Right ventricle myocardium inferior (tissue), 1 donor: ENCODE measurements around the gene LASP1NB.

Experiments
- ATAC-seq: fragments of 200-7000 bp; cut with Tn5 transposase; one replicate; pipeline ENCODE4 v1.9.1; 2020; ENCODE audit warnings: mild to moderate bottlenecking, moderate library complexity
- DNase-seq: peaks from one replicate; pipeline ENCODE4 v3.0.0; 2021; ENCODE audit errors: missing footprints
- intact Hi-C: fragments of 100-400 bp; cut with DNase I; formaldehyde crosslinking; loops from one replicate; pipeline ENCODE4 v1.11.0; 2022
- donor health status: DM: no; HTN: yes; CAD: no; lungs with severe emphysema.

The LASP1NB gene

DNA sequence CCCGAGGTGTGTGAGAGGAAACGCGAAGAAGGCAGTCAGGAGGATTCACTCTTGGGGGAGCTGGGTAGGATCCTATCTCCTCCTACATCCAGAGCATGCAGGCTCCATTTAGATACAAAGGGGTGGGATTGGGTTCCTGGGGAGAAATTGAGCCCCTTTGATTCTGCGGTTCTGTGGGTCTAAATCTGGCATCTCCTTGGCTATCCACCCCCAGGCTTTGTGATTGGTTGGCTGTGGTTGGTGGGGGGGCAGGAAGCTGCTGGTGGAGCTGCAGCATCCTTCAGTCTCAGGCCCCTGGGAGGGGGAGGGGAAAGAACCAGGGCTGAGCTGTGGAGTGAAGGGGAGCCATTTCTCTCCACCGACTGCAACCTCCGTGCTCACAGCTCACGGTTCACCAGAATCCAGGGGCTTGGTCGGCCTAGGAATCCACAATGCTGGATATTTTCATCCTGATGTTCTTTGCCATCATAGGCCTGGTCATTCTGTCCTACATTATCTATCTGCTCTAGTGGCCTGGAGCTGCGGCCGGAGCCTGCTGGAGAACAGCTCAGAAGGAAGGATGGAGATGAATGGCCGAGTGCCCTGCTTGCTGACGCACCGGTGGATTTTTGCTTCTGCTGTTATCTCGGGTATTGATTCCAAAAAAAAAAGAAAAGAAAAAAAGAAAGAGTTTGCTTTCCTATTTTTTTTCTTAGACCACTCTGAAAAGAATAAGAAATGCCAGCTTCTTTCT is at the start of gene LASP1NB:
Gene LASP1NB, plus strand, starts transcription at position 352 of the 733 bp plus-strand sequence.
- intact Hi-C loops = no loop called here
- ATAC-seq = no peak
- no peak for DNase-seq

DNA sequence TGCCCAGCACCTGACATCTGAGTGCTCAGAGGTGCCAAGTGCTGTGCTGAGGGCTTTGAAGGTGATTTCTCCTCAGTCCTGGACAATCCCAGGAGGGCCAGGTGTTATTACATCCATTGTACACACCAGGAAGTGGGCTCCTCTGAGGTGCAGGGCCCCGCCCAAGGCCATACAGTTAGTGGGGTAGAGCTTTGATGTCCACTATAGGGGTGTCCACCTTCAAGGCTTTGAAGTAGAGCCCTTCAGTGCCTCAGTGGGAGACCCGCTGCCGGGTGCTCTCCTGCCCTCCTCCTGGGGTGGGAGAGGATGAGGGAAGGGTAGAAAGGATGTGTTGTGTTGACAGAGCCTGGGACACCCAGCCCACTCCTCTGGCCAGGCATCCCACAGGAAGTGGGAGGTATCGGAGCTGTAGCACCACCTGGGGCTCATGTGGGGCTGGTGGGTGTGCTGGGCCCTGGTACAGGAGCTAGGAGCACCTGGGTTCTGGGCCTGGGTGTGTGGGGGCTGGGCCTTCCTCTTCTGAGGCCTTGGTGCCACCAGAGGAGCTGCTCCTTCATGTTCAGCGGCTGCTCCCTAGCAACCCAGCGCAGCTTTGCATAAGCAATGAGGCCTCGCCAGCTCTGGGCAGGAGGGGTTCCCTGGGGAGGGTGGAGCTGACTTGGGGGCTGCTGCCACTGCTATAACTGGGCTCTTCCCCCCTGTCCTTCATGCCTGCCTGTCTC is 48.1 kb upstream of the LASP1NB start:
- DNase-seq = no peak
- intact Hi-C loops = no loop called here
- ATAC-seq = no peak

DNA sequence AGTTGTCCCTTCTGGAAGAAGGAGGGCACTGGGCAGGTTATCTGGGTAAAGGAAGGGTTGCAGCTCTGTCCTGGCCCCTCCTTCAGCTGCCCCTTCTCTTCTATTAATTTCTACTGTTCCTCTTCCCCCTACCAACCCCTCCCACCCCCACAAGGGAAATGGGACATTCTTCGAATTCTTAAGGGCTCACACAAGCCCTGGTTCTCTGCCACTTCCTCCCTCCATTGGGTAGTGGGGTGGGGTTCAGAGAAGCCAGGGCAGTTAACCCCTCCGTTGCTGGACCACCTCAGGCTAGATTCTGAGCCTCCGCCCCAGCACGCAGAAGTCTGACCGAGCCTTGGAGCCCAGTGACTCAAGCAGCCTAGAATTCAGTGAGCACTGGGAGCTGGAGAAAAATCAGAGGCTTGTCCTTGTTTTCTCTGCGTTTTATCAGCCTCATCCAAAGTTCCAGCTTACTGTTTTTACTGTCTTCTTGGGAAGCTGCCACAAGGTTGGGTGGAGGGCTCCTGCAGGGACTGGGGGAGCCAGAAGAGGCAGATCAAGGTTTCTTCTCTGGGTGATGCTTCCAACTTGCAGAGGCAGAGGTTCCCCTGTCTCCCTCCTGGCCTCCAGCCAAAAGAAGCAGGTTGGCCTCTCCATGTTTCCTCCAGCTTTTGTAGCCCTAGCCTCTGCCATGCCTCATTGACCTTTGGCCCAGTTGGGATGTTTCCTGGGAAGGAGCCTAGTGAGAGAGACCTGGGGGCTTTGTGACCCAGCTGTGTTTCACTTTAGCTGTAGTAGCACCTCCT is 45.3 kb upstream of the LASP1NB start:
- intact Hi-C loops = no loop called here
- no peak for DNase-seq
- ATAC-seq = peak; percentile 46

DNA sequence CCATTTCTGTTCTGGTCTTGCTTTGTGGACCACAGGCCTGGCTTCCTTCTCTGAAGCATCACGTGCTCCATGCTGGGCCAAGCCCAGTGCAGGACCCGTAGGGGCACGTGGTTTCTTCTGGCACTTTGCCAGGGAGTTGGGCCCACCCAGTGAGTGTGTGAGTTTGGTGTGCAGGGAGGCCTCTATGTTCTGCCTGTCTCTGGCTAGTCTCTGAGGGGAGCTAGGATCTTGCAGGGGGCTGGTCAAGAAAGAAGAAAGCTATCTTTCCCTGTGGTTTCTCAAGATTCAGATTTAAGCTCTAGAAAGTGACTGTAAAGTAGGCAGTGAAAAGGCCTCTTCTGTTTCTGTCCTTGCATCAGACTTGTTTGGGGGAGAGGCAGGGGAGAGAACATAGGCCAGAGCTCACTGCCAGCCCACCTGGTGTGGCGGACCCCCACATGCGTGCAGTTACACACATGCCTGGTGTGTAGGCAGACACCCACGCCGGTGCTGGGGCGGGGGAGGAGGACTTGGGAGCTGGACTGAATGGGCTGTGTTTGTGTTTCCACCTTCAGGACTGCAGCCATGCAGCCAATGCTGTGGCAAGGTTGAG is 43.7 kb upstream of the LASP1NB start:
- ATAC-seq = peak; percentile 58
- no peak for DNase-seq
- intact Hi-C loops = no loop called here

DNA sequence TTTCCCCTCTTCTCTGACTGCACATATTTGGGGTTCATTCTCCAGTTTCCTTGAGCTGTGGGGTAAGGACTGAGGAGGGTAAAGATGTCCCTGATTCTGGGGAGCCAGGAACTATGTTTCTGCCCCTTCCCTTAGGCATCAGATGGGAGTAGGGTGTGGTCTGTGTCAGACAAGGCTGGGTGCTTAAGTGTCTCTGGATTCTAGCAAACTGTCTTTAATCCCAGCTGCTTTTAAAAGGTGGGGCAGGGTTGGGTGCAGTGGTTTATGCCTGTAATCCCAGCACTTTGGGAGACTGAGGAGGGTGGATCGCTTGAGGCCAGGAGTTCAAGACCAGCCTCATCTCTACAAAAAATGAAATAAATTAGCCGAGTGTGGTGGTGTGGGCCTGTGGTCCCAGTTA is 42.5 kb upstream of the LASP1NB start:
- intact Hi-C loops = no loop called here
- no peak for DNase-seq
- no peak for ATAC-seq

DNA sequence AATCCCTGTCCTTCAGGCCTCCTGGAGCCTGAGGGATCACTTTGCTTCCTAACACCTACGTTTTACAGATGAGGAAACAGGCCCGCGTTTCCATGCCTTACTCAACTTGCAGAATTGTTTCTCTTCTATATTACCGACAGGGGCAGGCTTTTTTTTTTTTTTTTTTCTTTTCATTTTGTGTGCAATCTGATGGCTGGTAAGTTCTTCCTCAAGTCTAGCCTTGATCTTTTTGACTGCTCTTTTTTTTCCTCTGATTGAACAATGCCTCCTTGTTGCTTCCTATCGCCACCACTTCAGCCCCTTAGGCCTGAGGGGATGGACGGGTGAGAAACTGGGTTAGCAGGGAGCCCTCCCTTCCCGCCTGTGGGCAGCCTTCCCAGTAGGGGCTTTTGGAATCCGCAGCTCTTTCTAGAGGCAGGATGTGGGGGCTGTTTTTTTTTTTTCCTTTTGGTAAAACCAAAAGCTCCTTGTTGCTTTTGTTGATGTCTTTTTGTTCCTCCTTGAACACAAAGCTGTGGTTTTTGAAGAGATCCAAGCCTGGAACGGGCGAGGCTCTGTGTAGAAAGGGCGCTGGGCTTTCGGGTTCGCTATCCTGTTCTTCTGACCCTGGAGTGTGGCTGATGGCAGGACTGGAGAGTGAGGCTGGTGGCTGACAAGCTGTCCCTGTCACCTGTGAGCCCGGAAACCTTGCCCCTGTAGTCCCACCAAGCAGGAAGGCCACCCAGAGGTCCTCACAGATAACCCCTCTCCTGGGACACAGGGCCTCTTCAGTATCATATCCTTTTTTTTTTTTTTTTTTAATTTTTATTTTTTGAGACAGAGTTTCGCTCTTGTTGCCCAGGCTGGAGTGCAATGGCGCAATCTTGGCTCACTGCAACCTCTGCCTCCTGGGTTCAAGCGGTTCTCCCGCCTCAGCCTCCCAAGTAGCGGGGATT is 41.6 kb upstream of the LASP1NB start:
- DNase-seq (no peak), ATAC-seq (peak; percentile 40)
- intact Hi-C loops = no loop called here

DNA sequence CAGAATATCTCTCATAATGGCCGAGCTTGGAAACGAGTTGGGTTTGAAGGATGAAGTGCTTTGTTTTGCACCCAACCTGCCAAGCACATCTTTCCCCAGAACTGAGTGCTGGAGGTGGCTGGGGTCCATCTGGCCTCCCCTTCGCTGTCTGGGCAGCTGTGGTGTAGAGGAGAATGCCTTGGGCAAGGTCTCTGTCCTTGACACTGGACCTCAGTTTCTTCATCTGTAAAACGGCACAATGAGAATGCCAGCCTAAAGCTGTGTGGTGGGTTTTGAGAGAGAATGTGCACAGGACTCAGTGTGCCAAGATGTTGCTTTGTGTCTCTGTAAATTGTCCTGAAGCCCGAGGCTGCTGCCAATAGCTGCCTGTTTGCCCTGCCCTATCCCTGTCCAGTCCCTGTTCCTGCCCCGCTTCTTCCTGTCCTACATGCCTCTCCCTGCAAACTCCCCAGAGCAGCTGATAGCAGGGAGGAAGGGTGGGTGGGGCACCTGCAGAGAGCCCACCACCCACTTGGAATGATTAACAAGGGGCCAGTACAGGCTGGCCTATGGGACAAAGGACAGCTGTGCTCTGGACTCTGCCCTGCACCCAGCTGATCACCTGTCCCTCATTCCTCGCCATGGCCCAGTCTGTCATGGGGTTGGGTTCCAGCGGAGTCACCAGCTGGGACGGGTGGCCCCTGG is 40.2 kb upstream of the LASP1NB start:
- DNase-seq (no peak), ATAC-seq (no peak)
- intact Hi-C loops = no loop called here

DNA sequence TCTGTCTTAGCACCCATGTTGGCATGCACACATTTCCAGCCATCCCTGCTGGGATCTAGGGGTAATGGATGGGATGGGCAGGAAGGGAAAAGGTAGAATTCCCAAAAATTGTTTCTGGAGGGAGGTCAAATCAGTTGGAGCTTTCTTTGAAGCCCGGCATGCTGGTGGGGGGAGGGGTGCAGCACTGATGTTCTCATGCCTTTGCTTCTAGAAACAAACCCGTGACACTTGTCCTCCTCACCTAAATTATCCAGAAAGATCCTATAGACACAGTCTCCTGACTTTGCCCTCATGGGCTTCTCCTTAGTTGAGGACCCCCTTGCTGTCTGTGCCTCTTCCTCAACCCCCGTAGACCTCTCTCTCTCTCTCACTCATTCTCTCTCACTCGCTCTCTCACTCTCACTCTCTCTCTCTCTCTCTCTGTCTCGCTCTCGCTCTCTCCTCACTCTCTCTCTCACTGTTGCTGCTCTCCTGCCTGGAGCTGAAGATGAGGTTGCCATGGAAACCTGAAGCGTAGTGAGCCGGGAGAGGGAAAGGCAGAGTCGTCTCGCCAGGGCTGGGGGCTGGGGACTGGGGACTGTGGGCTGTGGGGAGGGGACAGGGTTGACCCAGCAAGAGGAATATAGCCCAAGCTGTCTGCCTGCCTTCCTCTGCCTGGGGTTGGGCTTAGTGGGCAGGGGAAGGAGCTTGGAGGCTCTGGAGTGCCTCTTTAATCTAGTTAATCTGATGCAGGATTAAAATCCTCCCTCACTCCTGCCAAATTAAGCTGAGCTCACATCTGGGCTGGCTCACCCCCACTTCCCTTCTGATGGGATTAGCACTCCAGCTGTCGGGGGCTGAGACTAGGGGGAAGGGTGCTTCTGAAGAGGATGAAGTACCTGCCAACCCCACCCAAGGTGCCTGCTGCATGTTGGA is 39.4 kb upstream of the LASP1NB start:
- intact Hi-C loops = no loop called here
- DNase-seq = no peak
- no peak for ATAC-seq

DNA sequence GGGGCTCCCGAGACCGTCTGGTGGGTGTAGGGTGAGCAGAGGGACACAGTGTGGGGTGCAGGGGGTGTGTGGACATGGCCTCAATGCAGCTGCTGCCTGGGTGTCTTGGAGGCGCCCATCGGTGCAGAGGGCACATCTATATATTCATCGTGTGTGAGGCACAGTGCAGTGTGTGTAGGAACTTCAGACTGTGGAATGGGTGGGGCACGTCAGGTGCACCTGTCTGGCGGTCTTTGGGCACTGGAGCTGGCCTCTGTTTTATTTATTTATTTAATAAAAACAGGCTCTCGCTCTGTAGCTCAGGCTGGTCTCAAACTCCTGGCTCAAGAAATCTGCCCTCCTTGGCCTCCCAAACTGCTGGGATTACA is 38.8 kb upstream of the LASP1NB start:
- DNase-seq (no peak), ATAC-seq (no peak)
- intact Hi-C loops = no loop called here

DNA sequence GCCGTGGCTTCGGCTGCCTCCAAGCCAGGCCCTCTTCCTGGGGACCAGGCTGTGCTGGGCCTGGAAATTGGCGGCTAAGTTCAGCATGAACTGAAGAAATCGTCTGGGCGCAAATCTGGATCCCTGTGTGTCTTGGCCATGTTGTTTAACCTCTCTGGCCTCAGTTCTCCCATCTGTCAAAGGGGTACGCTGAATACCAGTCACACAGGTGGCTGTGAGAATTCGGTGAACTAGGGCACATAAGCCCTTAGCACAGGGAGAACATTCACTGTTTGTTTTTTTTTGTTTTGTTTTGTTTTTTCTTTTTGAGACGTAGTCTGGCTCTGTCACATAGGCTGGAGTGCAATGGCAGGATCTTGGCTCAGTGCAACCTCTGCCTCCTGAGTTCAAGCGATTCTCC is 36.6 kb upstream of the LASP1NB start:
- DNase-seq = no peak
- no peak for ATAC-seq
- intact Hi-C loops = no loop called here

DNA sequence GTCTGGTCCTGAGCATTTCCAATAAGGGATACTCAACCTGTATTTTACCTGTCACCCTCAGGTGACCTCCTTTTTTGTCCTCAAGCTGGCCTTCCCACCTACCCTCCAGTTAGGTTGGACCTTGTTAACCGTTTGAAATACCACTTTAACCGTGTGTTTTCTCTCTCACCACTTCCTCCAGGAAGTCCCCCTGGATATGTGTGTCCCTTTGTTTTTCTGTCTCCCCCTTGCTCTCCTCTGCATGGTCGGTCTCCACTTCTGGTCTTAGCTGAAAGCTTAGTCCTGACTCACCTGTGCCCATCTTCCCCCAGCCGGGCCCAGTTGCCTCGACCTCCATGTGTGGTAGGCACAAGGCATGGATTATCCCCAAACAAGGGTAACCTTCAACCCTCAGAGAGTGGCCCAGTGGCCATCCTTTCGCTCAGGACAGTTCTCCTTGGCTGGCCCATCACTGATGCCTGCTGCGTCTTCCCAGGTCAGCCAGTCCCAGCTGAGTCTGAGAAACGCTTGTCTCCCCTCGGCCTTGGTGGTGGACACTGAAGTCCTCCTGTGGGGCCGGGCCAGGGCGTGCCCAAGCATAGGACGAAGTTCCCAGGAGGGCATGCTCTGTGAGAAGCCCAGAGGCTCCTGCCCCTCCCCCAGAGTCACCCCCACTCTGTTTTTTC is 35.5 kb upstream of the LASP1NB start:
- ATAC-seq (no peak), DNase-seq (no peak)
- intact Hi-C loops = no loop called here

DNA sequence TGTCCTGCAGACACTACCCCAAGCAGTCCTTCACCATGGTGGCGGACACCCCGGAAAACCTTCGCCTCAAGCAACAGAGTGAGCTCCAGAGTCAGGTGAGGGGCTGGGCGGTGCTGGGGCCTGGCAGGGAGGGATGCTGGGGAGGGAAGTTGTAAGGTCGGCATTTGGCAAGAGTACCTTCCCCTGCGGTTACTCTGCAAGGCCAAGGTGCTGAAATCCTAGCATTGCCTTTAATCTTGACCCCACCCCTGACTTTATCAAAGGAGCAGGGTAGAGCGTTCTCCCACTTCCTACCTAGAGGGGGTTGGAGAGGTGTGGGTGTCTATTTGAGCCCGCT is 35.0 kb upstream of the LASP1NB start:
- DNase-seq (no peak), ATAC-seq (no peak)
- intact Hi-C loops = no loop called here

DNA sequence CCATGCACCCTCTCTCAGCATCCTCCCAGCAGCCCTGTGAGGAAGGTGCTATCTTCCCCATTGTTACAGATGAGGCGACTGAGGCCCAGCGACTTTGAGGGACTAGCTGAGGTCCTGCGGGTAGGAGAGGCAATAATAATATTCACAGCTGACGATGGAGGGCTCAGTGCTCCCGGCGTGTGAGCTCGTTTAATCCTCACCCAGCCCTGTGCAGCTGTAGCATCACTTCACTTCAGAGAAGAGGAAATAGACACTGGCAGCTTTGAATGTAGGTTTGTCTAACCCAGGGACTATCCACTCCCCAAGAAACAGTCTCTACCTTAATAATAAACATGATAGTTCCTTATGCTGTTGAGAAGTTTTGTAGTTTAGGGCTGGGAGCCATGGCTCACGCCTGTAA is 34.0 kb upstream of the LASP1NB start:
- DNase-seq = no peak
- no peak for ATAC-seq
- intact Hi-C loops = no loop called here

DNA sequence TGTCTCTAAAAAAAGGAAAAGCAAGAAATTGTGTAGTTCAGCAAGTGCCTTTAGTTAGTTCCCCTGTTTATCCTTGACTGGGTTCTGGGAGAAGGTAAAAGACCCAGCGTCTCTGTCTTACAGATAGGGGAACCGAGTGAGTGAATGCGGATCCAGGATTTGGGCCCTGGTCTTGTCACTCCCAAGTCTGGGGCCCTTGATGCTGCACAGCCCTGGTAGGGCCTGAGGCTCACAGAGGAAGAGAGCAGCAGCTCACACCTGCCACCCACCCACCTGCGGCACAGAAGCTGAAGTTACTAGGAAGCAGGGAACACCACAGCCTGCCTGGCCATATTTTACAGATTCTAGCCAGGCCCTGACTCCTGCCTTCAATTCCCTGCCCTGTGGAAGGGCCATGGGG is 33.3 kb upstream of the LASP1NB start:
- no peak for ATAC-seq
- no peak for DNase-seq
- intact Hi-C loops = no loop called here

DNA sequence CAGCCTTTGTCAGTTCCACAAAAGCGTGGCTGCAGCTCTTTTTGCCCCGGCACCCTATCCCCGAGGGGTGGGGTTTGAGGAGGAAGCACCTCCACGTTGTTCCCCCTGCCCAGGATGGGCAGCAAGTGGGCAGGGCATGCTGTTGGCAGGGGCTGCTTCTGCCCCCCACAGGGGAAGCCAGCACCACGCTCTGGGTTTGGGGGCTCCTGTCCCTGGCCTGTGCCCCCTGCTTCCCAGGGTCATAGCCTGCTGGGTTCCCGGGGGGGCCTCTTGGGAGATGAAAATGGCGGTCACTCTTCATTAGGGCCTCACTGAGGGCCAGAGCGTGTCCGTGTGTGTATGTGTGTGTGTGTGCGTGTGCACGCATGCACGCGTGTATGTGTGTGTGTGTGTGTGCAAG is 32.8 kb upstream of the LASP1NB start:
- ATAC-seq (no peak), DNase-seq (no peak)
- intact Hi-C loops = no loop called here

DNA sequence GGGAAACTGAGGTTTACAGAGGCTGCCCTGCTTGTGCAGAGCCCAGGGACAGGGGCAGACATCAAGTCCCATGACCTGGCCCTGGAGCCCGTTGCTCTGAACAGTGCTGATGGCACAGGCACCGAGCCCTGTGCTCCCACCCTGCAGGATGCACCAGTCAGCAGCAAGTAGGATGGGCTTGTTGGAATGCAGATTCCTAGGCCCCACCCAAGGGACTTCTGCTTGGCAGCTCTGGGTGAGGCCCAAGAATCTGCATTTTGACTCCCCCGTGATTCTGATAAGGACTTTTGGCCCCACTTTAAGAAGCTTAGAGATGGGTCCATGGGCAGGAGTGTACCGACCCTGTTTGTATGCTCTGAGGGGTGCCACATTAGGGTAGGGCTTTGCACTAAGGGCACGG is 32.3 kb upstream of the LASP1NB start:
- no peak for DNase-seq
- intact Hi-C loops = no loop called here

DNA sequence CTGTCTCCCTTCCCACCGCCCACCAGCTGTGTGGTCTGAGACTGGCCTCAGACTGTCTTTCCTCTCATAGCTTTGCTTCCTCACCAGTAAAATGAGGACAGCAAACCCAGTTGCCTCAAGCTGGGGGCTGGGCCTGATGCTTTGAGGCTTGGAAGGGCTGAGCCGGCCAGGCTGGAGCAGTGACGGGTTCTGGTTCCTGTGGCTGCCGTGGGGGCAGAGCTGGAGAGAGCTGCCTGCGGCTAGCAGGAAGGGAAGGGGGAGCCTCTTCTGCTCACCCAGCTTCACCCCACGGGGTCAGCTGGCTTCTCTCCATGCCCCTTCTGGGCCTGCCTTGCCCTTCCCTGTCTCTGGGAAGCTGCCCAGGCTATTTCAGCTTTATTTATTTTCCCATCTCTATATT is 31.8 kb upstream of the LASP1NB start:
- intact Hi-C loops = no loop called here
- DNase-seq = no peak
- peak; percentile 14 for ATAC-seq

More for the DNA sequence above, 32.3 kb upstream of the LASP1NB start:
- no peak for ATAC-seq
